ENCODE results near the gene TECPR1. TPM values are rescaled to one million over a fixed set of nuclear protein-coding genes. Genes with fewer than 3 reads are reported as not detected.

TECPR1 gene
- total RNA-seq, 1 experiment from 2014 or later: 13.9 TPM

- Histone ChIP-seq H2BK12ac (ENCODE audit: insufficient read length, low read depth, low read length) (no peak overlapping the region), H4K8ac (replicated peaks; ENCODE audit: insufficient read length, low read depth, low read length) (no peak overlapping the region), H3K56ac (ENCODE audit: insufficient read length, low read depth, low read length) (no peak overlapping the region), H3K4me2 (ENCODE audit: insufficient read depth, insufficient read length, low read length) (no peak overlapping the region), H2BK20ac (ENCODE audit: low read depth, low read length, poor library complexity, severe bottlenecking) (no peak overlapping the region), H3K4me1 (ENCODE audit: insufficient read depth, low read length) (no peaks in the 10 kb centered on the region), H3K23ac (ENCODE audit: insufficient read length, low read depth, low read length) (no peak overlapping the region), H2BK5ac (ENCODE audit: insufficient read length, low read length) (no peak overlapping the region), H2AK5ac (ENCODE audit: insufficient read length, low read length) (no peak overlapping the region), H3K9me3 (ENCODE audit: control insufficient read depth, low read depth, low read length) (no peaks in the 10 kb centered on the region), H3T11ph (ENCODE audit: low read length) (no peak overlapping the region), H4K91ac (ENCODE audit: insufficient read length, low read depth, low read length) (no peak overlapping the region), H3K79me2 (ENCODE audit: insufficient read depth, low read length) (no peaks in the 10 kb centered on the region), H3K79me1 (ENCODE audit: insufficient read depth, low read depth, low read length, poor library complexity, severe bottlenecking) (no peaks in the 10 kb centered on the region), H3K9ac (ENCODE audit: extremely low read depth, insufficient read length, low read length) (no peak overlapping the region), H3K27me3 (ENCODE audit: insufficient read depth, low read length) (no peaks in the 10 kb centered on the region), H4K20me1 (ENCODE audit: control insufficient read depth, insufficient read depth, insufficient read length) (no peaks in the 10 kb centered on the region), H3K4ac (ENCODE audit: low read depth, low read length) (no peak overlapping the region), H2BK15ac (ENCODE audit: low read depth, low read length) (no peak overlapping the region), H2BK120ac (ENCODE audit: low read depth, low read length, poor library complexity, severe bottlenecking) (no peak overlapping the region), H3K27ac (ENCODE audit: insufficient read length, low read depth, low read length) (no peak overlapping the region), H4K5ac (ENCODE audit: insufficient read length, low read depth, low read length) (no peak overlapping the region), H2AFZ (ENCODE audit: low read length) (no peak overlapping the region), H3K18ac (ENCODE audit: insufficient read length, low read depth, low read length) (no peak overlapping the region), H3K23me2 (ENCODE audit: insufficient read length, low read depth, low read length, poor library complexity, severe bottlenecking) (no peaks in the 10 kb centered on the region), H3K14ac (ENCODE audit: insufficient read depth, low read length) (no peak overlapping the region)
- no peak for TF ChIP-seq CTCF (conservative IDR thresholded peaks at IDR 0.05)
- H3K4me3 Mint-ChIP-seq: no peak overlapping the region
- DNase-seq: no peak
- peaks cover 1 to 5% of the 10 kb centered on the region in 2 experiments; a peak in 3 of 4 replicates for H3K4me1 Mint-ChIP-seq
- H3K36me3 Mint-ChIP-seq (ENCODE audit: insufficient read depth in 1 of 3, low read depth in 3 of 3): peaks cover 12 to 30% (median 30%) of the 10 kb centered on the region in 3 experiments; a peak in 6 of 7 replicates
- peak overlapping the region in 1 of 3 experiments; percentile 57; a peak in 1 of 7 replicates for H3K27ac Mint-ChIP-seq
- no peaks in the 10 kb centered on the region for H3K9me3 Mint-ChIP-seq
- H3K27me3 Mint-ChIP-seq (ENCODE audit: low read depth): no peaks in the 10 kb centered on the region
- no CpG with 5 or more reads among the region's 47 CpGs for WGBS (ENCODE audit: extremely low coverage, insufficient read length, low lambda C conversion rate)
Observed at GRCh38 chr7:98206451-98207330, 45.3 kb downstream of the TECPR1 start.
